ENCODE data around the gene CCR7. TPM values are rescaled to one million over a fixed set of nuclear protein-coding genes. Genes with fewer than 3 reads are reported as not detected.
"Not testable (repeated sequence)": the region's sequence is repeated elsewhere in the genome, so short reads cannot be mapped to it uniquely, and the experiment has no call there.

CCR7 gene
- total and polyA plus RNA-seq, 2 of the 8 experiments (the other 6 are each of a cell fraction or from before 2014, with no cell fraction given) = 0.12 to 0.17 TPM

- TF ChIP-seq KDM5A (IDR thresholded peaks at IDR 0.05; ENCODE audit: low read length) = no peak
- TF ChIP-seq BRCA1 (IDR thresholded peaks at IDR 0.05; ENCODE audit: low read depth, low read length) = no peak
Measured at GRCh38 chr17:40574292-40574691, 9.0 kb upstream of the CCR7 start (continued).

- H3K56ac ChIP-seq (replicated peaks; ENCODE audit: insufficient read length, low read depth, low read length); H3K9me3 ChIP-seq (ENCODE audit: insufficient read depth in 2 of 2, low read depth in 1 of 2, low read length in 1 of 2); H2BK20ac ChIP-seq (ENCODE audit: low read length); H2BK12ac ChIP-seq (ENCODE audit: low read depth, low read length); H3K79me2 ChIP-seq (ENCODE audit: control insufficient read depth in 1 of 2, insufficient read depth in 2 of 2, low read length in 2 of 2); H4K20me1 ChIP-seq (replicated peaks in 1 of 2; ENCODE audit: control insufficient read depth in 1 of 2, insufficient read depth in 2 of 2, low read length in 2 of 2); H2BK120ac ChIP-seq (replicated peaks; ENCODE audit: low read depth, low read length); H2AFZ ChIP-seq (ENCODE audit: low read length); H2BK15ac ChIP-seq (ENCODE audit: low read length); DNase-seq (ENCODE audit: low read depth in 1 of 2, low spot score in 2 of 2); H3K23me2 ChIP-seq (ENCODE audit: low read depth, low read length); H4K91ac ChIP-seq (replicated peaks; ENCODE audit: insufficient read length, low read length); H3K27me3 ChIP-seq (replicated peaks in 1 of 4; ENCODE audit: control insufficient read depth in 3 of 4, extremely low read depth in 1 of 4, insufficient read depth in 3 of 4, low read length in 3 of 4); H3K27ac ChIP-seq (ENCODE audit: low read depth, low read length); H3K18ac ChIP-seq (ENCODE audit: extremely low read depth, low read length); H3K4me1 ChIP-seq (replicated peaks in 1 of 4; ENCODE audit: control insufficient read depth in 3 of 4, insufficient read depth in 4 of 4, low read length in 3 of 4); H4K8ac ChIP-seq (ENCODE audit: extremely low read depth, insufficient read depth, low read length); H3K4me2 ChIP-seq (ENCODE audit: insufficient read depth in 1 of 2, low read depth in 2 of 2, low read length in 2 of 2); H3K23ac ChIP-seq (ENCODE audit: insufficient read length); H3K79me1 ChIP-seq (ENCODE audit: low read depth, low read length); FAIRE-seq; H3K4me3 ChIP-seq (ENCODE audit: extremely low read depth in 1 of 4, insufficient read depth in 2 of 4, low read depth in 3 of 4, low read length in 4 of 4); H3K14ac ChIP-seq (ENCODE audit: insufficient read length); H3K4ac ChIP-seq (replicated peaks; ENCODE audit: insufficient read length, low read depth, low read length); POLR2A ChIA-PET (ENCODE audit: partially characterized antibody); H3K36me3 ChIP-seq (ENCODE audit: control insufficient read depth in 2 of 4, insufficient read depth in 4 of 4, low read length in 3 of 4); H2BK5ac ChIP-seq (ENCODE audit: low read depth, low read length); H4K5ac ChIP-seq (ENCODE audit: insufficient read length, low read depth, low read length); H3K9ac ChIP-seq (replicated peaks in 1 of 4; ENCODE audit: extremely low read depth in 1 of 4, low read depth in 3 of 4, low read length in 3 of 4); H2AK5ac ChIP-seq (ENCODE audit: low read depth, low read length): not testable (repeated sequence)
- CTCF ChIA-PET (ENCODE audit: partially characterized antibody) = interaction anchor here (1.2 kb wide), 1 partner anchor 12 kb away, joined by 6 read pairs; no protein-coding TSS in a partner anchor
- WGBS, 2 experiments (ENCODE audit: extremely low coverage in 1 of 2, insufficient coverage in 1 of 2, insufficient read length in 1 of 2, insufficient replicate concordance in 2 of 2, low coverage in 1 of 2, low lambda C conversion rate in 2 of 2, missing lambda C conversion rate in 1 of 2) = 83% methylated on average over 3 of the region's 3 CpGs; no CpG with 5 or more reads in 1 of the 2 experiments
Measured at GRCh38 chr17:40572245-40572993, 7.1 kb upstream of the CCR7 start.
